Measurements from ENCODE around the gene VPS13C. TPM values are rescaled to one million over a fixed set of nuclear protein-coding genes. Genes with fewer than 3 reads are reported as not detected.

The VPS13C gene
- total RNA-seq, 1 donor from 2014 or later: 51.6 TPM

GRCh38 chr15:62060896-62061280, 641 bp upstream of the VPS13C start:
- Histone ChIP-seq H3K9me3 (ENCODE audit: low read depth) (no peaks in the 10 kb centered on the region), H3K27ac (no peak overlapping the region), H3K36me3 (no peaks in the 10 kb centered on the region), H3K9ac (no peak overlapping the region), H3K79me2 (ENCODE audit: low read depth) (peaks cover 26% of the 10 kb centered on the region), H3F3A (ENCODE audit: low read depth) (peaks cover 14% of the 10 kb centered on the region), H4K20me1 (ENCODE audit: low read depth) (peaks cover 9% of the 10 kb centered on the region), H3K4me1 (no peaks in the 10 kb centered on the region), H2AFZ (replicated peaks) (peak overlapping the region; percentile 94), H3K4me2 (peak overlapping the region; percentile 88), H3K27me3 (peaks cover 54% of the 10 kb centered on the region), H3K4me3 (peak overlapping the region; percentile 77)
- Mint-ChIP-seq H3K9me3 (no peaks in the 10 kb centered on the region), H3K27ac (peak overlapping the region; percentile 57), H3K36me3 (peaks cover 4% of the 10 kb centered on the region), H3K27me3 (ENCODE audit: insufficient read depth, low read depth) (peaks cover 46% of the 10 kb centered on the region), H3K4me3 (peak overlapping the region; percentile 96), H3K4me1 (peaks cover 17% of the 10 kb centered on the region)
- TF ChIP-seq EZH2 (IDR thresholded peaks at IDR 0.05) (peak; percentile 75), EZH2phosphoT487 (IDR thresholded peaks at IDR 0.05) (no peak)
- no peak for DNase-seq (ENCODE audit: low spot score)

GRCh38 chr15:62059816-62060112, 483 bp downstream of the VPS13C start:
- peaks cover 36% of the 10 kb centered on the region for H3K79me2 ChIP-seq (ENCODE audit: low read depth)
- peaks cover 14% of the 10 kb centered on the region for H3F3A ChIP-seq (ENCODE audit: low read depth)
- Mint-ChIP-seq H3K36me3 (peaks cover 4% of the 10 kb centered on the region), H3K27ac (no peak overlapping the region), H3K27me3 (ENCODE audit: insufficient read depth, low read depth) (peaks cover 37% of the 10 kb centered on the region), H3K4me1 (peaks cover 17% of the 10 kb centered on the region), H3K4me3 (peak overlapping the region; percentile 96), H3K9me3 (no peaks in the 10 kb centered on the region)
- H3K27ac ChIP-seq: no peak overlapping the region
- DNase-seq (ENCODE audit: low spot score): no peak
- peak overlapping the region; percentile 10 for H3K9ac ChIP-seq
- peak overlapping the region; percentile 77 for H3K4me3 ChIP-seq
- H3K27me3 ChIP-seq: peaks cover 43% of the 10 kb centered on the region
- no peak for TF ChIP-seq CTCF (IDR thresholded peaks at IDR 0.05)
- no peak for TF ChIP-seq EZH2 (IDR thresholded peaks at IDR 0.05)
- TF ChIP-seq EZH2phosphoT487 (IDR thresholded peaks at IDR 0.05): no peak
- H3K9me3 ChIP-seq (ENCODE audit: low read depth): no peaks in the 10 kb centered on the region
- no peaks in the 10 kb centered on the region for H3K4me1 ChIP-seq
- H3K36me3 ChIP-seq: no peaks in the 10 kb centered on the region
- peaks cover 6% of the 10 kb centered on the region for H4K20me1 ChIP-seq (ENCODE audit: low read depth)
- H3K4me2 ChIP-seq: peak overlapping the region; percentile 88
- peak overlapping the region; percentile 94 for H2AFZ ChIP-seq (replicated peaks)

DNA sequence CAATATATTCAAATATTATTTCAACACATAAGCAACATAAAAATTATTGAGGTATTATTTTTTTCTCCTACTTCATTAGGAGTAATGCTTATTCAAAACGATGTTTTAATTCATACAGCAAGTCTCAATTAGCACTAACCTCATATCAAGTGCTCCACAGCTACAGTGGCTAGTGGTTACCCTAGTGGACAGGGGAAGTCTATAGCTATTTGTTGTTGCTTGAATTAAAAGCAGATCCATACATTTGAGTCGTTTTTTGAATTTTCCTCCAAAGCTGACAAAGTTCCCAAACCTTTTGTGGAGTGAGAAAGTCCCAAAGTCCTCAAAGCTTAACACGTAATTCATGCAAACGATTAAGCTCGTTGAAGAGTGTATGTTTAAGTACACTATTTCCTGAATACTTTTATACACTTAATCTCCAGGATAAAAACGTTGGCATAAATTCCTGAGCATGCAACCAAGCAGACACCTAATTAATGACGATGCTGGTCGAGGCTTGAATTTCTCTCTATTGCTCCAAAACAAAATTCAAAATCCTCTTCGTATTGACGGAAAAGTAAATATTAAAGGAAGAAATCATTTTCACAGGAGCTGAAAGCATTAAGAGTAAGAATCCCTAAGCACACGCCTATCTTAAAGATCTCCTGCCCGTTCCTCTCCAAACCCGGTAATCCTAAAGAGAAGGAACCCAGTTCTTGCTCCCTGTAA, 985 bp downstream of the VPS13C start:
- Histone ChIP-seq H3K4me3 (peak overlapping the region; percentile 77), H3K27me3 (peaks cover 38% of the 10 kb centered on the region), H3F3A (ENCODE audit: low read depth) (peaks cover 14% of the 10 kb centered on the region), H4K20me1 (ENCODE audit: low read depth) (peaks cover 6% of the 10 kb centered on the region), H3K4me1 (no peaks in the 10 kb centered on the region), H3K9me3 (ENCODE audit: low read depth) (no peaks in the 10 kb centered on the region), H3K79me2 (ENCODE audit: low read depth) (peaks cover 39% of the 10 kb centered on the region), H3K4me2 (peak overlapping the region; percentile 88), H3K27ac (no peak overlapping the region), H2AFZ (replicated peaks) (peak overlapping the region; percentile 94), H3K36me3 (no peaks in the 10 kb centered on the region), H3K9ac (no peak overlapping the region)
- Mint-ChIP-seq H3K4me3 (peak overlapping the region; percentile 96), H3K27ac (no peak overlapping the region), H3K36me3 (peaks cover 4% of the 10 kb centered on the region), H3K4me1 (peaks cover 17% of the 10 kb centered on the region), H3K27me3 (ENCODE audit: insufficient read depth, low read depth) (peaks cover 33% of the 10 kb centered on the region), H3K9me3 (no peaks in the 10 kb centered on the region)
- no peak for DNase-seq (ENCODE audit: low spot score)
- TF ChIP-seq CTCF (IDR thresholded peaks at IDR 0.05) (peak; percentile 18), EZH2 (IDR thresholded peaks at IDR 0.05) (no peak), EZH2phosphoT487 (IDR thresholded peaks at IDR 0.05) (no peak)

DNA sequence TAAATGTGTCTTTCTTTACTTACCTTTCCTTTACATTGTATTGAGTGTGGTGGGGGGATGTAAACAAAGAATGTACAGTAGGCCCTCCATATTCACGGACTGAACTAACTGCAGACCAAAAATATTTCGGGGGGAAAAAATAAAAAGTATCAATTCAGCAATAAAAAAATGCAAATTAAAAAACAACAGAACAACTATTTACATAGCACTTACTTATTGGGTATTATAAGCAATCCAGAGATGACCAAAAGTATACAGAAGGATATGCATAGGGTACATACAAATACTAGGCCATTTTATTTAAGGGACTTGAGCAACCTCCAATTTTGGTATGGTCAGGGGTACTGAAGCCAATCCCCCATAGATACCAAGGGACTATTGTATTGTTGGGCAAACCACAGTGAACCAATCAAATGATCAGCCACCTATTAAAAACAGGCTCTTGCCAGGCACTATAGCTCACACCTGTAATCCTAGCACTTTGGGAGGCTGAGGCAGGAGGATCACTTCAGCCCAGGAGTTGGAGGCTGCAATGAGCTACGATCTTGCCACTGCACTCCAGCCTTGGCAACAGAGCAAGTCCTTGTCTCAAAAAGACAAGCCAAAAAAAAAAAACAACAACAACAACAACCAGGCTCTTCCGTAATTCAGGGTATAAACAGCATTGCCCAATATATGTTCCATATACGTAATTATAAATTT, 1.8 kb downstream of the VPS13C start:
- Histone ChIP-seq H3K4me3 (no peak overlapping the region), H2AFZ (replicated peaks) (no peak overlapping the region), H3K4me1 (no peaks in the 10 kb centered on the region), H3K4me2 (peak overlapping the region; percentile 88), H3K27ac (no peak overlapping the region), H3F3A (ENCODE audit: low read depth) (peaks cover 14% of the 10 kb centered on the region), H3K9me3 (ENCODE audit: low read depth) (no peaks in the 10 kb centered on the region), H3K36me3 (no peaks in the 10 kb centered on the region), H4K20me1 (ENCODE audit: low read depth) (peaks cover 9% of the 10 kb centered on the region), H3K9ac (no peak overlapping the region), H3K27me3 (peaks cover 30% of the 10 kb centered on the region), H3K79me2 (ENCODE audit: low read depth) (peaks cover 45% of the 10 kb centered on the region)
- Mint-ChIP-seq H3K4me3 (peak overlapping the region; percentile 47), H3K36me3 (peaks cover 4% of the 10 kb centered on the region), H3K9me3 (no peaks in the 10 kb centered on the region), H3K27me3 (ENCODE audit: insufficient read depth, low read depth) (peaks cover 25% of the 10 kb centered on the region), H3K4me1 (peaks cover 17% of the 10 kb centered on the region), H3K27ac (no peak overlapping the region)
- TF ChIP-seq CTCF (IDR thresholded peaks at IDR 0.05): no peak
- no peak for TF ChIP-seq EZH2 (IDR thresholded peaks at IDR 0.05)
- TF ChIP-seq EZH2phosphoT487 (IDR thresholded peaks at IDR 0.05): no peak
- DNase-seq (ENCODE audit: low spot score): no peak

Data from neural progenitor cell (in vitro differentiated cells).